ENCODE data around the gene AAK1.

DNA sequence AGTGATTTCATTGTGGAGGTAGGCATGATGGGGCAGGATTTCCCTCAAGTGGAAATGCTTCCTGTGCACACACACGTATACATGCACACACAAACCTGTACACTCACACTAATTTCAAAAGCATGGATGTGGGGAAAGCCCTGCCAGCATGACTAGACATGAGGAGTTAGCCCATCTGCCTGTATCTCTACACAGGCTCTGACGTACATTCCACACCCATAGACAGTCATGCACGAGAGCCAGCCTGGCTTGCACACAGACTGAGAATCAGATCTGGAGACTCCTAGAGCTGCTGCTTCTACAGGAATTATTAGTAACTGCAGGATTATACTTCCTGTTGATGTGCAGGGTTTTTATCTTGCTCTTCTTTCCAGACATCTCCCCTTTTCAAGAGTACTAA is 179.0 kb downstream of the AAK1 start:
- TF ChIP-seq, protein P1, sequence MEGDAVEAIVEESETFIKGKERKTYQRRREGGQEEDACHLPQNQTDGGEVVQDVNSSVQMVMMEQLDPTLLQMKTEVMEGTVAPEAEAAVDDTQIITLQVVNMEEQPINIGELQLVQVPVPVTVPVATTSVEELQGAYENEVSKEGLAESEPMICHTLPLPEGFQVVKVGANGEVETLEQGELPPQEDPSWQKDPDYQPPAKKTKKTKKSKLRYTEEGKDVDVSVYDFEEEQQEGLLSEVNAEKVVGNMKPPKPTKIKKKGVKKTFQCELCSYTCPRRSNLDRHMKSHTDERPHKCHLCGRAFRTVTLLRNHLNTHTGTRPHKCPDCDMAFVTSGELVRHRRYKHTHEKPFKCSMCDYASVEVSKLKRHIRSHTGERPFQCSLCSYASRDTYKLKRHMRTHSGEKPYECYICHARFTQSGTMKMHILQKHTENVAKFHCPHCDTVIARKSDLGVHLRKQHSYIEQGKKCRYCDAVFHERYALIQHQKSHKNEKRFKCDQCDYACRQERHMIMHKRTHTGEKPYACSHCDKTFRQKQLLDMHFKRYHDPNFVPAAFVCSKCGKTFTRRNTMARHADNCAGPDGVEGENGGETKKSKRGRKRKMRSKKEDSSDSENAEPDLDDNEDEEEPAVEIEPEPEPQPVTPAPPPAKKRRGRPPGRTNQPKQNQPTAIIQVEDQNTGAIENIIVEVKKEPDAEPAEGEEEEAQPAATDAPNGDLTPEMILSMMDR (IDR thresholded peaks at IDR 0.05) = no peak
- no peak for TF ChIP-seq POLR2AphosphoS5 (IDR thresholded peaks at IDR 0.05)
- no peak for TF ChIP-seq POLR2A (IDR thresholded peaks at IDR 0.05)

All from prostate gland (tissue), 2 donors.